Measurements from ENCODE around the gene ARRDC5.
A peak's percentile ranks its signal among the peaks of the same experiment; 100 is the strongest.
"Not testable (repeated sequence)": the region's sequence is repeated elsewhere in the genome, so short reads cannot be mapped to it uniquely, and the experiment has no call there.

The ARRDC5 gene

GRCh38 chr19:4909156-4909896 is 6.6 kb upstream of the ARRDC5 start, which contains the start of gene UHRF1:
UHRF1 (plus strand) TSS chr19:4909501; CDS start chr19:4910886, 1,385 bp downstream.
- no peak for DNase-seq (ENCODE audit: low read depth, low spot score)

GRCh38 chr19:4908781-4909155 is 6.1 kb upstream of the ARRDC5 start:
- Histone ChIP-seq H3K9me3 (ENCODE audit: insufficient read depth, low read length) (no peaks in the 10 kb centered on the region), H3K4me3 (ENCODE audit: insufficient read length, low read depth) (no peak overlapping the region), H3K4me1 (ENCODE audit: insufficient read depth, insufficient read length) (peaks cover 12% of the 10 kb centered on the region), H3K27me3 (ENCODE audit: insufficient read depth, insufficient read length) (no peaks in the 10 kb centered on the region), H3K36me3 (ENCODE audit: insufficient read depth, insufficient read length, low read length) (peaks cover 34% of the 10 kb centered on the region), H3K9ac (ENCODE audit: insufficient read length, low read depth) (peak overlapping the region; percentile 91)
- DNase-seq (ENCODE audit: low read depth, low spot score): no peak
- TF ChIP-seq SUZ12 (IDR thresholded peaks at IDR 0.05; ENCODE audit: extremely low read depth, insufficient read depth, insufficient read length) (no peak), YY1 (IDR thresholded peaks at IDR 0.05; ENCODE audit: insufficient read depth, insufficient read length) (no peak), ZNF274 (IDR thresholded peaks at IDR 0.05; ENCODE audit: low read depth, low read length) (no peak)

More at GRCh38 chr19:4909156-4909896, 6.6 kb upstream of the ARRDC5 start, which contains the start of gene UHRF1:
- Histone ChIP-seq H3K9ac (ENCODE audit: insufficient read length, low read depth) (peak within 1 kb of the TSS; percentile 91), H3K4me1 (ENCODE audit: insufficient read depth, insufficient read length) (peaks cover 16% of the 10 kb centered on the region), H3K4me3 (ENCODE audit: insufficient read length, low read depth) (peak within 1 kb of the TSS; percentile 81), H3K9me3 (ENCODE audit: insufficient read depth, low read length) (no peaks in the 10 kb centered on the region), H3K27me3 (ENCODE audit: insufficient read depth, insufficient read length) (no peaks in the 10 kb centered on the region), H3K36me3 (ENCODE audit: insufficient read depth, insufficient read length, low read length) (peaks cover 40% of the 10 kb centered on the region)
- no peak for TF ChIP-seq SUZ12 (IDR thresholded peaks at IDR 0.05; ENCODE audit: extremely low read depth, insufficient read depth, insufficient read length)
- no peak for TF ChIP-seq ZNF274 (IDR thresholded peaks at IDR 0.05; ENCODE audit: low read depth, low read length)
- no peak for TF ChIP-seq YY1 (IDR thresholded peaks at IDR 0.05; ENCODE audit: insufficient read depth, insufficient read length)

GRCh38 chr19:4908360-4908759 is 5.7 kb upstream of the ARRDC5 start:
- Histone ChIP-seq H3K4me3 (ENCODE audit: insufficient read length, low read depth) (no peak overlapping the region), H3K27me3 (ENCODE audit: insufficient read depth, insufficient read length) (no peaks in the 10 kb centered on the region), H3K9me3 (ENCODE audit: insufficient read depth, low read length) (no peaks in the 10 kb centered on the region), H3K9ac (ENCODE audit: insufficient read length, low read depth) (peak overlapping the region; percentile 91), H3K4me1 (ENCODE audit: insufficient read depth, insufficient read length) (peaks cover 12% of the 10 kb centered on the region), H3K36me3 (ENCODE audit: insufficient read depth, insufficient read length, low read length) (peaks cover 30% of the 10 kb centered on the region)
- DNase-seq (ENCODE audit: low read depth, low spot score): no peak
- no peak for TF ChIP-seq YY1 (IDR thresholded peaks at IDR 0.05; ENCODE audit: insufficient read depth, insufficient read length)

GRCh38 chr19:4906963-4907362 is 4.3 kb upstream of the ARRDC5 start:
- TF ChIP-seq ZNF274 (IDR thresholded peaks at IDR 0.05; ENCODE audit: low read depth, low read length): no peak
- TF ChIP-seq YY1 (IDR thresholded peaks at IDR 0.05; ENCODE audit: insufficient read depth, insufficient read length): no peak
- no peak for TF ChIP-seq SUZ12 (IDR thresholded peaks at IDR 0.05; ENCODE audit: extremely low read depth, insufficient read depth, insufficient read length)
- H3K4me3 ChIP-seq (ENCODE audit: insufficient read length, low read depth): no peak overlapping the region
- H3K4me1 ChIP-seq (ENCODE audit: insufficient read depth, insufficient read length): peaks cover 12% of the 10 kb centered on the region
- no peak overlapping the region for H3K9ac ChIP-seq (ENCODE audit: insufficient read length, low read depth)
- H3K27me3 ChIP-seq (ENCODE audit: insufficient read depth, insufficient read length): no peaks in the 10 kb centered on the region
- H3K36me3 ChIP-seq (ENCODE audit: insufficient read depth, insufficient read length, low read length): peaks cover 16% of the 10 kb centered on the region
- no peaks in the 10 kb centered on the region for H3K9me3 ChIP-seq (ENCODE audit: insufficient read depth, low read length)
- no peak for DNase-seq (ENCODE audit: low read depth, low spot score)

GRCh38 chr19:4904481-4904880 is 1.8 kb upstream of the ARRDC5 start:
- Histone ChIP-seq H3K9me3 (ENCODE audit: insufficient read depth, low read length) (no peaks in the 10 kb centered on the region), H3K9ac (ENCODE audit: insufficient read length, low read depth) (no peak overlapping the region), H3K4me1 (ENCODE audit: insufficient read depth, insufficient read length) (peaks cover 4% of the 10 kb centered on the region)

GRCh38 chr19:4900879-4901278 is 1.8 kb downstream of the ARRDC5 start:
- DNase-seq (ENCODE audit: low read depth, low spot score); H3K36me3 ChIP-seq (ENCODE audit: insufficient read depth, insufficient read length, low read length); H3K9me3 ChIP-seq (ENCODE audit: insufficient read depth, low read length); H3K4me1 ChIP-seq (ENCODE audit: insufficient read depth, insufficient read length); H3K4me3 ChIP-seq (ENCODE audit: insufficient read length, low read depth); H3K9ac ChIP-seq (ENCODE audit: insufficient read length, low read depth); H3K27me3 ChIP-seq (ENCODE audit: insufficient read depth, insufficient read length): not testable (repeated sequence)

More at GRCh38 chr19:4904481-4904880, 1.8 kb upstream of the ARRDC5 start:
- no peaks in the 10 kb centered on the region for H3K27me3 ChIP-seq (ENCODE audit: insufficient read depth, insufficient read length)
- no peak for DNase-seq (ENCODE audit: low read depth, low spot score)
- H3K4me3 ChIP-seq (ENCODE audit: insufficient read length, low read depth): no peak overlapping the region
- TF ChIP-seq SUZ12 (IDR thresholded peaks at IDR 0.05; ENCODE audit: extremely low read depth, insufficient read depth, insufficient read length): no peak
- TF ChIP-seq YY1 (IDR thresholded peaks at IDR 0.05; ENCODE audit: insufficient read depth, insufficient read length): no peak
- no peak for TF ChIP-seq ZNF274 (IDR thresholded peaks at IDR 0.05; ENCODE audit: low read depth, low read length)
- H3K36me3 ChIP-seq (ENCODE audit: insufficient read depth, insufficient read length, low read length): no peaks in the 10 kb centered on the region

GRCh38 chr19:4897146-4897545 is 5.5 kb downstream of the ARRDC5 start:
- H3K4me1 ChIP-seq (ENCODE audit: insufficient read depth, insufficient read length): peaks cover 10% of the 10 kb centered on the region
- H3K27me3 ChIP-seq (ENCODE audit: insufficient read depth, insufficient read length): peaks cover 11% of the 10 kb centered on the region
- no peak for DNase-seq (ENCODE audit: low read depth, low spot score)
- H3K9ac ChIP-seq (ENCODE audit: insufficient read length, low read depth): no peak overlapping the region
- no peaks in the 10 kb centered on the region for H3K36me3 ChIP-seq (ENCODE audit: insufficient read depth, insufficient read length, low read length)
- no peaks in the 10 kb centered on the region for H3K9me3 ChIP-seq (ENCODE audit: insufficient read depth, low read length)
- H3K4me3 ChIP-seq (ENCODE audit: insufficient read length, low read depth): no peak overlapping the region
- TF ChIP-seq YY1 (IDR thresholded peaks at IDR 0.05; ENCODE audit: insufficient read depth, insufficient read length) (no peak), SUZ12 (IDR thresholded peaks at IDR 0.05; ENCODE audit: extremely low read depth, insufficient read depth, insufficient read length) (no peak), ZNF274 (IDR thresholded peaks at IDR 0.05; ENCODE audit: low read depth, low read length) (no peak)
